Non-pigmented ciliary epithelial cell (primary cell): ENCODE measurements around the gene RNU6-9.

ENCODE experiments used
- DNase-seq: peaks from one replicate; pipeline ENCODE4 v3.0.0-alpha.2; 2010; ENCODE audit warnings: low read depth

RNU6-9 gene

DNA sequence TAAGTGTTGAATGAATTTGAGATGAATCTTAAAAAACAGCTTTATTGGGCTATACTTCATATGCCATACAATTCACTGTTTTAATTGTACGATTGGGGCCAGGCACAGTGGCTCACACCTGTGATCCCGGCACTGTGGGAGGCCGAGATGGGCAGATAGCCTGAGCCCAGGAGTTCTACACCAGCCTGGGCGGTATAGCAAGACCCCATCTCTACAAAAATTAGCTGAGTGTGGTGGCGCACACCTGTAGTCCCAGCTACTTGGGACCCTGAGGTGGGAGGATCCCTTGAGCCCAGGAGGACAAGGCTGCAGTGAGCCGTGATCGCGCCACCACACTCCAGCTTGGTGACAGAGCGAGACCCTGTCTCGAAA, 42.9 kb downstream of the RNU6-9 start:
- no peak for DNase-seq

DNA sequence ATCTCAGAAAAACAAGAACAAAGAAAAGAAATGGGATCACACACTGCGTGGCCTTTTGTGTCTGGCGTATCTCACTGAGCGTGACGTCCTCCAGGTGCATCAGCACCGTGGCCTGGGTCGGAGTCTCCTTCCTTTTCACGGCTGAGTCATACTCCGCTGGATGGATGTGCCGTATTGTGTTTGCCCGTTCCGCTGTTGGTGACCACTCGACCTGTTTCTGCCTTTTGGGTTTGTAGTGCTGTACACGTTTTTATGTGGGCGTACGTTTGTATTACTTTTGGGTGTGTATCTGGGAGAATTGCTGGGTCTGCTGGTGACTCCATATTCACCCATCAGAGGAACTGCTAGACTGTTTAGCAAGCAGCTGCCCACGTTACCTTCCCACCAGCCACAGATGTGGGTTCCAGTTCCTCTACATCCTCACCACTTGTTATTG, 44.0 kb downstream of the RNU6-9 start:
- no peak for DNase-seq

DNA sequence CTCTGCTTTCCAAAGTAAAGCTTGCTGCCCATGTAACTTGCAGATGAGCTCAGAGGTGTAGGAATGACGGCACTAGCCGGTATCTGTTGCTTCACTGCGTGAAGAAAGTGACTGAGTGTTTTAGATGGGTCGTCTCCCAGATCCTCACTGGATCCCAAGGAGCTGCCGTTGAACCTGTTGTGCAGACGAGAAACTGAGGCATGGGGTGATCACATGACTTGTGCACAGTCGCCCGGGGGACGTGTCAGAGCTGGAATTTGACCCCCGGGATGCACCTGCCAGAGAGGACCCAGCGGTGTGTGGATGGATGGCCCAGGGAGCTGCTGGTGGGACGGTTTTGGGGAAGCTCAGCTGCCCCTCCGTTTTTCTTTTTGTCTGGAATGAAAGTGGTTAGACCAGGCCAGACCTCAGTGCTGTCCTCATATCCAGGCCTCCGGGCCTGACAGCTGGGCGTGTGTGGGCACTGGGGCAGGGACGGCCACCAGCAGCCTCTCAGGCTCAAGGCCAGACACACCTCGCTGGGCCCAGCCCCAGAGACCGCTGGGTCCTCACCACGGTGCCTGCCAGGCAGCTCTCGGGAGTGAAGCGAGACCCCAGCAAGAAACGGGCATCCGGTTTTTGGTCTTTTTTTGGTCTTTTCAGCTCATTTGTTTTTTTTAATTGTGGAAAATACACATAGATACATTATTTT, 45.1 kb downstream of the RNU6-9 start:
- no peak for DNase-seq

DNA sequence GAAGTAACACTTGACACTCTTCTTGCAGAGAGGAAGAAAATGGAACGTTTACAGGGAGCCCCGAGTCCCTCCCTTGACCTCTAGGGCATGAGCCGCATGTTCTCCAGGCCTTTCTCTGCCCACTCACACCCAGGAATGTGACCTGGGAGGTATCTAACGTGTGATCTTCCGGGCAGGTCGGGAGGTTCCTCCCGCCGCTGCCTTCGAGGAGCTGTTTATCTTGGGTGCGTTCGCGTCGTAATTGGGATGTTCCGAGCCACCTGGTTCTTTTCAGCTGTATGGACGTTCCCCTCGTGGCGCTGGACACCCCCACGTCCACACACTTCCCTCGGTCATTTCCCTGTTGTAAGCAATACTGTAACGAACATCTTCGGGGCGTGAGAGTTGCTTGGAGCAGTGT, 46.2 kb downstream of the RNU6-9 start:
- DNase-seq = no peak

DNA sequence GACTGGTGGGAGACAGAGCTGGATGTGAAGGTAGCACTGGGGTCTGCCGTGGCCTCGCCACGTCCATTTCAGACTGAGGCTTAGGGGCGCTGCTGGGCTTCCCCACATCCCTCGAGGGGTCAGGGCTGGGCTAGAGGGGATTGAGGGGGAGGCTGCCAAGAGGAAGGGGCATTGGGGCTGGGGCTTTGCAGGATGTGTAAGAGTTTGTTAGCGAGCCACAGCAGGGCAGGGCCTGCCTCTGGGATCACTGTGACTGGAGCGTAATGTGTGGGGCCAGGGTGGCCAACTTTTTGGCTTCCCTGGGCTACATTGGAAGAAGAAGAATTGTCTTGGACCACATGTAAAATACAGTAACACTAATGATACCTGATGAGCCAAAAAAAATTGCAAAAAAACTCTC, 46.6 kb downstream of the RNU6-9 start:
- DNase-seq = no peak

DNA sequence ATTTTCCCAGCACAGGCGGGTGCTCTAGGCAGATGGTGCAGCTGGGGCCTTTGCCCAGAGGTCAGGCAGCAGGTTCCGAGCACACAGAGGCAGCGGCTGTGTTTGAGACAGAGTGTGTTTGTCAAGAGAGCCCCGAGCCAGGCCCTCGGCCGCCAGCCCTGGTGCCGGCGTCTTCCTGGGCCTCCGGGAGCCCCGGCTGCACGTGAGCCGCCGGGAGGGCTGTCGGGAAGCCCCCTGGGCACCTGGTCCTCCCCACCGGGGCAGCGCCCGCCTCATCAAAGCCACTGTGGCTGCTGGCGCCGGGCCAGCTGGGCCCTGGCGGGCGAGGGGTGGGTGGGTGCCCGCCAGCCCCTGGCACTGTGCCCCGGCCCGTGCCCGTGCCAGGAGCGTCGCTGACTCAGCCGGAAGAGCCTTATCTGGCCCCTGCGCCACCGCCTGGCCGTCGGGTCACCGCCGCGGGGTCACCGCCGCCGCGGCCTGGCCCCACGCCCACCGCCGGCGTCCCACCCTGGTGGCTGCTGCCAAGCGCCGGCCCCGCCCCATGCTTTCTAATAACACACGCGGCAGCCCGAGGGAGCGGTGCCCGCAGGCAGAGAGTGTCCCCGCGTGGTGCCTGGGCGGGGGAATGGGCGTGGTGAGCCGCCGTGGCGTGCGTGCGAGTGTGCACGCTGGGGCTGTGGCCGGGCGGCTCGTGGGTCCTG, 47.5 kb downstream of the RNU6-9 start:
- DNase-seq = no peak

DNA sequence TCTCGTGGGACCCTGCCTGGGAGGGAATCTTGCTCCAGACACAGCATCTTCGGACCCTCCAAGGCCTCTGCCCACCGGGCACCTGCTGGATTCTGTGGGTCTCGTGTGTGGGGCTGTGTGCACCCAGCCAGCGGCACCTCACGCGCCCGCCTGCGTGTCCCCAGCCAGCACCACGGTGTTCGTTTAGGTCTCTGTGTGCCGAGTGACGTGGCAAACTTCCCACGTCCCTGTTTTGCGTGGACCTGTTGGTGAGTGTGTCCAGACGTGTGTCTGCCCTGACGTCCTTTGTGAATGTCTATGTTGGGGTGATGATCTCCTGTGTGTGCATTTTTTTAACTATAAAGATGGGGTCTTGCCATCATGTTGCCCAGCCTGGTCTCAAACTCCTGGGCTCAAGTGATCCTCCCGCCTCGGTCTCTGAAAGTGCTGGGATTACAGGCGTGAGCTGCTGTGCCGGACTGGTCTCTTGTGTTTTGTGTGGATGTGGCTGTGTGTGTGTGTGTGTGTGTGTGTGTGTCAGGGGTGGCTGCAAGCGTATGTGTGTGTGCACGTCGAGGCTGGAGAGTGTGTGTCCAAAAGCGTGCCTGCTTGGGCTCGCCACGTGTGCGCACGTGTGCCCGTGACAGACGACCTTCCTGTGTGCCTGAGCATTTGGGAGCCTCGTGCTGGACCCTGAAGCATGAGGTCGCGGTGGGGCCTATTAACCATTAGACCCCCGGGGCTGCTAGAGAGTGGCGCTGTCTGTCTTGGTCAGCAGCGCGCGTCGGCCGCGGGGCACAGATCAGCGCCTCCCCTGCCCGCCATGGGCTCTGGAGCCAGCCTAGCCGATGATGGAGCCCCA, 48.2 kb downstream of the RNU6-9 start:
- no peak for DNase-seq

DNA sequence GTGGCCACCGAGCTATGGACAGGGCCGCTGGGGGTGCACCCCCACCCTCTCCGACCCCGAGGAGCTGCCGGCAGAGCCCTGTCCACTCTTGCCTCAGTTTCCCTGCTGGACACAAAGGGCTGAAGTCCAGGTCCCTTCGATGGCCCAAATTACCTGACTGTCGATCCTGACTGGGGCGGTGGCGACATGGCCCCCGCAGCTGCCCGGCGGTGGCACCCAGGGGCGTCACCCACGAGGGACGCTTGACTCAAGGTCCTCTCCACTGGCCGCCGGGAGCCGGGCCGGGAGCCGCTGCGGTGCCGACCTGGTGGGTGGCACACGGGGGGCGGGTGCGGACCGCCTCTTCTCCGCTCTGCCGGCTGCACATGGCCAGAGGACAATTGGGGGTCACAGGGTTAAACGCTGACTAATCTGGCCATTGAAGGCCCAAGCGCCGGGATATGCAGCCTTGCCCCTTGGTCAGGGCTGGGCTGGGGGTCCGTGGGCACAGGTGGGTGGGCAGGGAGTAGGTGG, 48.9 kb downstream of the RNU6-9 start:
- no peak for DNase-seq
